ENCODE measurements around the gene TECTB. TPM values are rescaled to one million over a fixed set of nuclear protein-coding genes. Genes with fewer than 3 reads are reported as not detected.

TECTB gene
- total and polyA plus RNA-seq, 3 experiments from 2014 or later = not detected

GRCh38 chr10:112336556-112337201 lies 53.5 kb downstream of the TECTB start:
- no peaks in the 10 kb centered on the region for H3K27me3 Mint-ChIP-seq
- no peak for DNase-seq
- no peak overlapping the region for H3K4me3 Mint-ChIP-seq
- no peaks in the 10 kb centered on the region for H3K9me3 ChIP-seq (ENCODE audit: low read length)
- H3K4me1 ChIP-seq (ENCODE audit: insufficient read depth, low read length) = no peaks in the 10 kb centered on the region
- H3K4me1 Mint-ChIP-seq = peaks cover 3 to 13% (median 4%) of the 10 kb centered on the region in 3 donors
- ChIA-PET POLR2A (no interaction called here), CTCF (no interaction called here)
- no peaks in the 10 kb centered on the region for H3K36me3 ChIP-seq (ENCODE audit: insufficient read depth, low read length)
- H3K36me3 Mint-ChIP-seq = no peaks in the 10 kb centered on the region
- no peaks in the 10 kb centered on the region for H3K27me3 ChIP-seq (ENCODE audit: insufficient read depth, low read length, poor library complexity, severe bottlenecking)
- H3K27ac Mint-ChIP-seq = no peak overlapping the region
- H3K4me3 ChIP-seq (ENCODE audit: low read length) = no peak overlapping the region
- H3K9me3 Mint-ChIP-seq = no peaks in the 10 kb centered on the region
- no peak overlapping the region for H3K27ac ChIP-seq (ENCODE audit: low read depth, low read length)

GRCh38 chr10:112338957-112339356 lies 55.8 kb downstream of the TECTB start:
- Mint-ChIP-seq H3K36me3 (no peaks in the 10 kb centered on the region), H3K4me1 (peaks cover 3 to 13% (median 4%) of the 10 kb centered on the region in 3 donors), H3K27ac (no peak overlapping the region), H3K27me3 (no peaks in the 10 kb centered on the region), H3K9me3 (no peaks in the 10 kb centered on the region), H3K4me3 (no peak overlapping the region)
- Histone ChIP-seq H3K27me3 (ENCODE audit: insufficient read depth, low read length, poor library complexity, severe bottlenecking) (no peaks in the 10 kb centered on the region), H3K4me1 (ENCODE audit: insufficient read depth, low read length) (no peaks in the 10 kb centered on the region), H3K9me3 (ENCODE audit: low read length) (no peaks in the 10 kb centered on the region), H3K4me3 (ENCODE audit: low read length) (no peak overlapping the region), H3K36me3 (ENCODE audit: insufficient read depth, low read length) (no peaks in the 10 kb centered on the region), H3K27ac (ENCODE audit: low read depth, low read length) (no peak overlapping the region)
- no peak for DNase-seq
- POLR2A ChIA-PET = no interaction called here
- CTCF ChIA-PET = no interaction called here

- Histone ChIP-seq H3K9me3 (ENCODE audit: low read length) (no peaks in the 10 kb centered on the region), H3K36me3 (ENCODE audit: insufficient read depth, low read length) (no peaks in the 10 kb centered on the region), H3K4me3 (ENCODE audit: low read length) (no peak overlapping the region), H3K27ac (ENCODE audit: low read depth, low read length) (no peak overlapping the region), H3K4me1 (ENCODE audit: insufficient read depth, low read length) (no peaks in the 10 kb centered on the region), H3K27me3 (ENCODE audit: insufficient read depth, low read length, poor library complexity, severe bottlenecking) (no peaks in the 10 kb centered on the region)
- no peaks in the 10 kb centered on the region for H3K9me3 Mint-ChIP-seq
- no peak overlapping the region for H3K4me3 Mint-ChIP-seq
- ChIA-PET CTCF (no interaction called here), POLR2A (no interaction called here)
- H3K4me1 Mint-ChIP-seq = peaks cover 8 to 10% (median 8%) of the 10 kb centered on the region in 3 donors
- no peak for DNase-seq
- no peak overlapping the region for H3K27ac Mint-ChIP-seq
- H3K36me3 Mint-ChIP-seq = no peaks in the 10 kb centered on the region
- no peaks in the 10 kb centered on the region for H3K27me3 Mint-ChIP-seq
These were observed 57.4 kb downstream of the TECTB start for GRCh38 chr10:112340601-112341000.

DNA sequence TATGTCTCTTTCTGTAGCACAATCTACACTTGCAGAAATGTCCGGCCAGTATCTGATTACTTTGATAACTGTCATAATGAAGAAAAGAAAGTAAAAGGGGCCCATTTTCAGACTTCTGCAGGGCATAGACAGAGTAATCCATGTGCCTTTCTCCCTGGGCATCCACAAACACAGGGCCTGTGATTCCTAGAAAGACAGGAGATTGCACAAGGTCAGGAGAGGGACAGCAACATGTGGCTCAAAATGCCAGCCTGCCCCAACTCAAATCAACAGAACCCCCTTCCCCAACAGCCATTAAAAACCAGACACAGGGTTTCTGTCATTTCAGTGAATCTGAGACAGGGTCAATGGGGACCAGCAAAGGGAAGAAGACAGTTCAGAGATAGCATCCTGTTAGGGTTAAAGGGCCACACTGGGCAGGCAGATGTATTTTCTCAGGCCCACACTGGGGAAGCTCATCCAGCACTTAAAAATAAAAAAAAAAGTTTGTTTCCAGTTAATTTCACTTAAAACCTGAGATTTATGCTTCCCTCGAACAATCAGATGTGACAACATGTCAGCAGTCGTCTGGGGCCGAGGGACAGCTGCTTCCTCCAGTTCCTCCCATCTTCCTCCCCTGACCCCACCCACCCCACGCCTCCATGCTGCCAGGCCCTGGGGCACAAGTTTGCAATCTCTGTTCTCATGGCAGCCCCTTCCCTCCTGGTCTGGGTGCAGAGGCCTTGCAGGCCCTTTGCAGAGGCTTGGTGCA lies 60.0 kb downstream of the TECTB start:
- Mint-ChIP-seq H3K27me3 (no peaks in the 10 kb centered on the region), H3K4me1 (peaks cover 4 to 5% (median 5%) of the 10 kb centered on the region in 3 donors), H3K36me3 (no peaks in the 10 kb centered on the region), H3K27ac (no peak overlapping the region), H3K4me3 (no peak overlapping the region), H3K9me3 (no peaks in the 10 kb centered on the region)
- H3K9me3 ChIP-seq (ENCODE audit: low read length) = no peaks in the 10 kb centered on the region
- H3K4me3 ChIP-seq (ENCODE audit: low read length) = no peak overlapping the region
- H3K4me1 ChIP-seq (ENCODE audit: insufficient read depth, low read length) = no peaks in the 10 kb centered on the region
- CTCF ChIA-PET = no interaction called here
- H3K27me3 ChIP-seq (ENCODE audit: insufficient read depth, low read length, poor library complexity, severe bottlenecking) = no peaks in the 10 kb centered on the region
- DNase-seq = no peak
- no peak overlapping the region for H3K27ac ChIP-seq (ENCODE audit: low read depth, low read length)
- no peaks in the 10 kb centered on the region for H3K36me3 ChIP-seq (ENCODE audit: insufficient read depth, low read length)
- POLR2A ChIA-PET = no interaction called here

- ChIA-PET POLR2A (no interaction called here), CTCF (no interaction called here)
- H3K4me3 Mint-ChIP-seq = no peak overlapping the region
- Histone ChIP-seq H3K36me3 (ENCODE audit: insufficient read depth, low read length) (no peaks in the 10 kb centered on the region), H3K27me3 (ENCODE audit: insufficient read depth, low read length, poor library complexity, severe bottlenecking) (no peaks in the 10 kb centered on the region), H3K4me1 (ENCODE audit: insufficient read depth, low read length) (no peaks in the 10 kb centered on the region), H3K27ac (ENCODE audit: low read depth, low read length) (no peak overlapping the region), H3K4me3 (ENCODE audit: low read length) (no peak overlapping the region), H3K9me3 (ENCODE audit: low read length) (no peaks in the 10 kb centered on the region)
- H3K27ac Mint-ChIP-seq = no peak overlapping the region
- no peak for DNase-seq
- no peaks in the 10 kb centered on the region for H3K9me3 Mint-ChIP-seq
- peaks cover 4 to 5% (median 5%) of the 10 kb centered on the region in 3 donors for H3K4me1 Mint-ChIP-seq
- no peaks in the 10 kb centered on the region for H3K27me3 Mint-ChIP-seq
- no peaks in the 10 kb centered on the region for H3K36me3 Mint-ChIP-seq
These were observed 61.1 kb downstream of the TECTB start for GRCh38 chr10:112344261-112344660.

GRCh38 chr10:112345202-112345601 lies 62.0 kb downstream of the TECTB start:
- peak overlapping the region in 1 of 8 donors; percentile 30 for H3K27ac Mint-ChIP-seq
- no peaks in the 10 kb centered on the region for H3K4me1 ChIP-seq (ENCODE audit: insufficient read depth, low read length)
- no peak overlapping the region for H3K27ac ChIP-seq (ENCODE audit: low read depth, low read length)
- peaks cover 4 to 5% (median 5%) of the 10 kb centered on the region in 3 donors for H3K4me1 Mint-ChIP-seq
- no peaks in the 10 kb centered on the region for H3K27me3 ChIP-seq (ENCODE audit: insufficient read depth, low read length, poor library complexity, severe bottlenecking)
- H3K27me3 Mint-ChIP-seq = no peaks in the 10 kb centered on the region
- H3K9me3 Mint-ChIP-seq = no peaks in the 10 kb centered on the region
- no peaks in the 10 kb centered on the region for H3K9me3 ChIP-seq (ENCODE audit: low read length)
- H3K4me3 ChIP-seq (ENCODE audit: low read length) = no peak overlapping the region
- H3K36me3 Mint-ChIP-seq = no peaks in the 10 kb centered on the region
- CTCF ChIA-PET = no interaction called here
- H3K4me3 Mint-ChIP-seq = no peak overlapping the region
- no peak for DNase-seq
- no peaks in the 10 kb centered on the region for H3K36me3 ChIP-seq (ENCODE audit: insufficient read depth, low read length)
- POLR2A ChIA-PET = no interaction called here

DNA sequence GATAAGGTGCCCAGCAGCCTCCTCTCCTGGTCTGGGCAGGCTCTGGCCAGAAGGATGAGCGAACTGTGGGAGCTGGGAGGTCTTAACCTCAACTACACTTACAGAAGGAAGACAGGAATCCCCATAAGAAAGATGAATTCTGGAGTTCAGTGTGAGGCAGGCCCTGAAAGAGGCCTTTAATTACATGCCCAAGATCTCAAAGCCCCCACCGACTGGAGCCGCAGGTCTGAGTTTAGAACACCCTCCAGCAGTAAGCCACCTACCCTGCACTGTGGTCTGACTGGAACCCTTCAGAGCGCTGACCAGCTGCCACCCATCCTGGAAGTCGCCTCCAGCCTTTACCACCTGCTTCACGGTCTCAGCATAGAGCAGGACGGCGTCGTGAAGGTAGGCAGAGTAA lies 62.5 kb downstream of the TECTB start:
- ChIA-PET POLR2A (no interaction called here), CTCF (no interaction called here)
- no peaks in the 10 kb centered on the region for H3K36me3 Mint-ChIP-seq
- H3K4me3 Mint-ChIP-seq = no peak overlapping the region
- no peaks in the 10 kb centered on the region for H3K27me3 ChIP-seq (ENCODE audit: insufficient read depth, low read length, poor library complexity, severe bottlenecking)
- DNase-seq = no peak
- no peak overlapping the region for H3K27ac ChIP-seq (ENCODE audit: low read depth, low read length)
- no peaks in the 10 kb centered on the region for H3K9me3 Mint-ChIP-seq
- H3K4me1 Mint-ChIP-seq = peaks cover 4 to 5% (median 5%) of the 10 kb centered on the region in 3 donors
- no peaks in the 10 kb centered on the region for H3K9me3 ChIP-seq (ENCODE audit: low read length)
- no peaks in the 10 kb centered on the region for H3K36me3 ChIP-seq (ENCODE audit: insufficient read depth, low read length)
- no peak overlapping the region for H3K4me3 ChIP-seq (ENCODE audit: low read length)
- H3K4me1 ChIP-seq (ENCODE audit: insufficient read depth, low read length) = no peaks in the 10 kb centered on the region
- H3K27ac Mint-ChIP-seq = no peak overlapping the region
- no peaks in the 10 kb centered on the region for H3K27me3 Mint-ChIP-seq

- peaks cover 4 to 5% (median 5%) of the 10 kb centered on the region in 3 donors for H3K4me1 Mint-ChIP-seq
- POLR2A ChIA-PET = interaction anchor here (0.7 kb wide), 1 partner anchor 38 kb away, joined by 4 read pairs; no protein-coding TSS in a partner anchor
- CTCF ChIA-PET = interaction anchor here (0.6 to 1.1 kb wide), 2 partner anchors 12 to 110 kb away, joined by 3 read pairs; no protein-coding TSS in a partner anchor
- no peaks in the 10 kb centered on the region for H3K9me3 ChIP-seq (ENCODE audit: low read length)
- H3K4me1 ChIP-seq (ENCODE audit: insufficient read depth, low read length) = no peaks in the 10 kb centered on the region
- no peak overlapping the region for H3K27ac Mint-ChIP-seq
- H3K36me3 ChIP-seq (ENCODE audit: insufficient read depth, low read length) = no peaks in the 10 kb centered on the region
- H3K27me3 Mint-ChIP-seq = no peaks in the 10 kb centered on the region
- no peaks in the 10 kb centered on the region for H3K9me3 Mint-ChIP-seq
- H3K4me3 ChIP-seq (ENCODE audit: low read length) = no peak overlapping the region
- no peak overlapping the region for H3K4me3 Mint-ChIP-seq
- no peak for DNase-seq
- H3K27me3 ChIP-seq (ENCODE audit: insufficient read depth, low read length, poor library complexity, severe bottlenecking) = no peaks in the 10 kb centered on the region
- no peaks in the 10 kb centered on the region for H3K36me3 Mint-ChIP-seq
- no peak overlapping the region for H3K27ac ChIP-seq (ENCODE audit: low read depth, low read length)
These were observed 63.6 kb downstream of the TECTB start for GRCh38 chr10:112346774-112347173.
